Measurements from ENCODE around the gene IL17RD. TPM values are rescaled to one million over a fixed set of nuclear protein-coding genes. Genes with fewer than 3 reads are reported as not detected.

Gene IL17RD
- total and polyA plus RNA-seq, 2 experiments from 2014 or later = 10.7 to 104 TPM

GRCh38 chr3:57120451-57121174, 44.5 kb downstream of the IL17RD start (continued):
- TF ChIP-seq CTCF (conservative IDR thresholded peaks at IDR 0.05; ENCODE audit: low read depth in 2 of 2) = no peak
- no peak for TF ChIP-seq POLR2AphosphoS5 (IDR thresholded peaks at IDR 0.05; ENCODE audit: low read depth)
- no peak for TF ChIP-seq EZH2phosphoT487 (IDR thresholded peaks at IDR 0.05; ENCODE audit: unreplicated experiment)
- TF ChIP-seq STAT1 (IDR thresholded peaks at IDR 0.05; ENCODE audit: unreplicated experiment) = no peak
- no peak for TF ChIP-seq REST (IDR thresholded peaks at IDR 0.05; ENCODE audit: unreplicated experiment)
- TF ChIP-seq CREB1 (CRISPR knock-in tag; IDR thresholded peaks at IDR 0.05; ENCODE audit: low read depth) = no peak

GRCh38 chr3:57120040-57120439, 45.1 kb downstream of the IL17RD start:
- Histone ChIP-seq H3K9me2 (ENCODE audit: insufficient read depth) (no peaks in the 10 kb centered on the region), H3K79me2 (replicated peaks; ENCODE audit: insufficient read depth) (peaks cover 50% of the 10 kb centered on the region), H3K4me2 (no peak overlapping the region), H4K20me1 (replicated peaks; ENCODE audit: insufficient read depth) (peaks cover 15% of the 10 kb centered on the region), H3K4me1 (ENCODE audit: insufficient read depth) (peaks cover 59% of the 10 kb centered on the region), H3F3A (replicated peaks; ENCODE audit: low read depth) (no peaks in the 10 kb centered on the region), H3K4me3 (no peak overlapping the region), H2AFZ (no peak overlapping the region), H3K27ac (ENCODE audit: low read depth) (no peak overlapping the region), H3K27me3 (ENCODE audit: insufficient read depth) (no peaks in the 10 kb centered on the region), H3K36me3 (ENCODE audit: insufficient read depth) (no peaks in the 10 kb centered on the region; the same call in 1 of the 2 replicates)
- Mint-ChIP-seq H3K4me3 (no peak overlapping the region), H3K4me1 (peaks cover 69% of the 10 kb centered on the region), H3K9me3 (no peaks in the 10 kb centered on the region), H3K36me3 (ENCODE audit: low read depth) (peaks cover 19% of the 10 kb centered on the region), H3K27me3 (ENCODE audit: insufficient read depth, low read depth, poor library complexity) (peaks cover 2% of the 10 kb centered on the region), H3K27ac (no peak overlapping the region)
- ATAC-seq = no peak
- no peak for DNase-seq (ENCODE audit: low spot score)
- TF ChIP-seq NANOG (IDR thresholded peaks at IDR 0.05; ENCODE audit: borderline replicate concordance) (no peak), JUNB (IDR thresholded peaks at IDR 0.05; ENCODE audit: unreplicated experiment) (no peak), REST (IDR thresholded peaks at IDR 0.05; ENCODE audit: unreplicated experiment) (no peak), EZH2 (IDR thresholded peaks at IDR 0.05; ENCODE audit: low read depth, unreplicated experiment) (no peak), CREB1 (CRISPR knock-in tag; IDR thresholded peaks at IDR 0.05; ENCODE audit: low read depth) (no peak), CTCF (conservative IDR thresholded peaks at IDR 0.05; ENCODE audit: low read depth in 2 of 2) (no peak), ZNF331 (CRISPR knock-in tag; IDR thresholded peaks at IDR 0.05; ENCODE audit: low read depth) (no peak), ETS1 (IDR thresholded peaks at IDR 0.05) (no peak), ZNF114 (CRISPR knock-in tag; IDR thresholded peaks at IDR 0.05) (no peak), POLR2AphosphoS5 (IDR thresholded peaks at IDR 0.05; ENCODE audit: low read depth) (no peak)
